Articular chondrocyte of knee joint (primary cell): ENCODE data around the gene MINPP1. TPM values are rescaled to one million over a fixed set of nuclear protein-coding genes. Genes with fewer than 3 reads are reported as not detected.

Experiments used
- total RNA-seq: library from RNA; depleted of rRNA; stranded (reverse); fragments of >200 nt; gene quantifications from 2 replicates; pipeline ENCODE4 v1.2.3, GENCODE V29; 2012

Gene MINPP1
- 28.5 and 32.1 TPM in 2 replicates for total RNA-seq

GRCh38 chr10:87504640-87505365 lies at the start of gene MINPP1:
Gene MINPP1, plus strand, starts transcription at chr10:87504893. Its CDS starts 23 bp downstream, at chr10:87504916.

Other genes starting within 250 kb of the MINPP1 start
- 1.4 and 2.1 TPM in 2 replicates for gene NUTM2D, start 147.1 kb upstream of the MINPP1 start, total RNA-seq
- gene PAPSS2, start 155.0 kb downstream of the MINPP1 start, total RNA-seq = 91.2 and 106 TPM in 2 replicates